ENCODE data around the gene RPP14. TPM values are rescaled to one million over a fixed set of nuclear protein-coding genes. Genes with fewer than 3 reads are reported as not detected.
A peak's percentile ranks its signal among the peaks of the same experiment; 100 is the strongest.
"Not testable (repeated sequence)": the region's sequence is repeated elsewhere in the genome, so short reads cannot be mapped to it uniquely, and the experiment has no call there.

Gene RPP14
- total RNA-seq, 1 experiment from 2014 or later: 7.6 TPM

- peak overlapping the region; percentile 3 for H3K4me2 ChIP-seq (ENCODE audit: low read depth, low read length, poor library complexity, severe bottlenecking)
- H3K4me1 ChIP-seq (ENCODE audit: low read length): peaks cover 80% of the 10 kb centered on the region
- H3K9me2 ChIP-seq (replicated peaks; ENCODE audit: insufficient read depth, low read length): no peaks in the 10 kb centered on the region
- no peaks in the 10 kb centered on the region for H3K9me3 ChIP-seq (ENCODE audit: low read length)
- no peak overlapping the region for H3K4me3 ChIP-seq (ENCODE audit: low read length)
- peaks cover 51% of the 10 kb centered on the region for H3K36me3 ChIP-seq (ENCODE audit: insufficient read depth, low read length)
- DNase-seq: no peak
- peak overlapping the region; percentile 42 for H3K9ac ChIP-seq (ENCODE audit: low read length)
- H2AFZ ChIP-seq (ENCODE audit: low read length): no peak overlapping the region
- H3K27me3 ChIP-seq (ENCODE audit: low read length): no peaks in the 10 kb centered on the region
- H3K27ac ChIP-seq (ENCODE audit: low read length): peak overlapping the region; percentile 100
- H3K79me2 ChIP-seq (ENCODE audit: low read length): peaks cover 95% of the 10 kb centered on the region
- no peaks in the 10 kb centered on the region for H4K20me1 ChIP-seq (ENCODE audit: insufficient read depth, low read depth, low read length)
These were observed 30.3 kb downstream of the RPP14 start for GRCh38 chr3:58336135-58336882.

GRCh38 chr3:58337190-58337589, 31.1 kb downstream of the RPP14 start:
- H3K9me2 ChIP-seq (replicated peaks; ENCODE audit: insufficient read depth, low read length): no peaks in the 10 kb centered on the region
- H3K9ac ChIP-seq (ENCODE audit: low read length): no peak overlapping the region
- H2AFZ ChIP-seq (ENCODE audit: low read length): no peak overlapping the region
- H3K79me2 ChIP-seq (ENCODE audit: low read length): peaks cover 97% of the 10 kb centered on the region
- H3K27me3 ChIP-seq (ENCODE audit: low read length): no peaks in the 10 kb centered on the region
- H4K20me1 ChIP-seq (ENCODE audit: insufficient read depth, low read depth, low read length): no peaks in the 10 kb centered on the region
- H3K27ac ChIP-seq (ENCODE audit: low read length): peak overlapping the region; percentile 100
- no peak overlapping the region for H3K4me3 ChIP-seq (ENCODE audit: low read length)
- H3K36me3 ChIP-seq (ENCODE audit: insufficient read depth, low read length): peaks cover 55% of the 10 kb centered on the region
- H3K4me1 ChIP-seq (ENCODE audit: low read length): peaks cover 80% of the 10 kb centered on the region
- H3K4me2 ChIP-seq (ENCODE audit: low read depth, low read length, poor library complexity, severe bottlenecking): peak overlapping the region; percentile 61
- DNase-seq: no peak
- H3K9me3 ChIP-seq (ENCODE audit: low read length): no peaks in the 10 kb centered on the region

GRCh38 chr3:58339146-58339545, 33.1 kb downstream of the RPP14 start:
- not testable (repeated sequence) for DNase-seq; H4K20me1 ChIP-seq (ENCODE audit: insufficient read depth, low read depth, low read length); H3K9me2 ChIP-seq (replicated peaks; ENCODE audit: insufficient read depth, low read length); H2AFZ ChIP-seq (ENCODE audit: low read length); H3K4me3 ChIP-seq (ENCODE audit: low read length); H3K27me3 ChIP-seq (ENCODE audit: low read length); H3K9me3 ChIP-seq (ENCODE audit: low read length)
- H3K4me2 ChIP-seq (ENCODE audit: low read depth, low read length, poor library complexity, severe bottlenecking): peak overlapping the region; percentile 61
- peak overlapping the region; percentile 29 for H3K9ac ChIP-seq (ENCODE audit: low read length)
- peaks cover 98% of the 10 kb centered on the region for H3K79me2 ChIP-seq (ENCODE audit: low read length)
- H3K27ac ChIP-seq (ENCODE audit: low read length): peak overlapping the region; percentile 100
- H3K4me1 ChIP-seq (ENCODE audit: low read length): peaks cover 95% of the 10 kb centered on the region
- H3K36me3 ChIP-seq (ENCODE audit: insufficient read depth, low read length): peaks cover 65% of the 10 kb centered on the region

- peak overlapping the region; percentile 100 for H3K27ac ChIP-seq (ENCODE audit: low read length)
- peaks cover 95% of the 10 kb centered on the region for H3K4me1 ChIP-seq (ENCODE audit: low read length)
- peaks cover 97% of the 10 kb centered on the region for H3K79me2 ChIP-seq (ENCODE audit: low read length)
These were observed 34.7 kb downstream of the RPP14 start for GRCh38 chr3:58340594-58341244.

GRCh38 chr3:58341376-58341775, 35.3 kb downstream of the RPP14 start:
- H2AFZ ChIP-seq (ENCODE audit: low read length): no peak overlapping the region
- H3K9ac ChIP-seq (ENCODE audit: low read length): 0 out of 2 replicates have a peak overlapping the region, but pooled peaks have one; percentile 2
- H3K79me2 ChIP-seq (ENCODE audit: low read length): peaks cover 97% of the 10 kb centered on the region
- H3K9me2 ChIP-seq (replicated peaks; ENCODE audit: insufficient read depth, low read length): no peaks in the 10 kb centered on the region
- peaks cover 96% of the 10 kb centered on the region for H3K4me1 ChIP-seq (ENCODE audit: low read length)
- H4K20me1 ChIP-seq (ENCODE audit: insufficient read depth, low read depth, low read length): no peaks in the 10 kb centered on the region; the same call in 1 of the 2 replicates
- peak overlapping the region; percentile 7 for H3K4me2 ChIP-seq (ENCODE audit: low read depth, low read length, poor library complexity, severe bottlenecking)
- H3K36me3 ChIP-seq (ENCODE audit: insufficient read depth, low read length): peaks cover 64% of the 10 kb centered on the region
- no peaks in the 10 kb centered on the region for H3K9me3 ChIP-seq (ENCODE audit: low read length)
- no peak overlapping the region for H3K4me3 ChIP-seq (ENCODE audit: low read length)
- peak overlapping the region; percentile 100 for H3K27ac ChIP-seq (ENCODE audit: low read length)
- H3K27me3 ChIP-seq (ENCODE audit: low read length): no peaks in the 10 kb centered on the region
- DNase-seq: no peak

More at GRCh38 chr3:58340594-58341244, 34.7 kb downstream of the RPP14 start:
- H3K9ac ChIP-seq (ENCODE audit: low read length): peak overlapping the region; percentile 16; the same call in 1 of the 2 replicates
- H3K4me2 ChIP-seq (ENCODE audit: low read depth, low read length, poor library complexity, severe bottlenecking): peak overlapping the region; percentile 7
- no peaks in the 10 kb centered on the region; the same call in 1 of the 2 replicates for H4K20me1 ChIP-seq (ENCODE audit: insufficient read depth, low read depth, low read length)
- H2AFZ ChIP-seq (ENCODE audit: low read length): no peak overlapping the region
- DNase-seq: no peak
- H3K27me3 ChIP-seq (ENCODE audit: low read length): no peaks in the 10 kb centered on the region
- peaks cover 67% of the 10 kb centered on the region for H3K36me3 ChIP-seq (ENCODE audit: insufficient read depth, low read length)
- no peaks in the 10 kb centered on the region for H3K9me2 ChIP-seq (replicated peaks; ENCODE audit: insufficient read depth, low read length)
- no peaks in the 10 kb centered on the region for H3K9me3 ChIP-seq (ENCODE audit: low read length)
- H3K4me3 ChIP-seq (ENCODE audit: low read length): no peak overlapping the region

- Histone ChIP-seq H3K27me3 (ENCODE audit: low read length) (no peaks in the 10 kb centered on the region), H3K9me3 (ENCODE audit: low read length) (no peaks in the 10 kb centered on the region), H3K4me1 (ENCODE audit: low read length) (peaks cover 98% of the 10 kb centered on the region), H3K27ac (ENCODE audit: low read length) (peak overlapping the region; percentile 100), H3K79me2 (ENCODE audit: low read length) (peaks cover 93% of the 10 kb centered on the region), H2AFZ (ENCODE audit: low read length) (no peak overlapping the region), H3K36me3 (ENCODE audit: insufficient read depth, low read length) (peaks cover 51% of the 10 kb centered on the region), H3K9me2 (replicated peaks; ENCODE audit: insufficient read depth, low read length) (no peaks in the 10 kb centered on the region), H3K4me3 (ENCODE audit: low read length) (no peak overlapping the region), H3K9ac (ENCODE audit: low read length) (peak overlapping the region; percentile 35; the same call in 1 of the 2 replicates), H4K20me1 (ENCODE audit: insufficient read depth, low read depth, low read length) (no peaks in the 10 kb centered on the region; the same call in 1 of the 2 replicates), H3K4me2 (ENCODE audit: low read depth, low read length, poor library complexity, severe bottlenecking) (peak overlapping the region; percentile 53)
- no peak for DNase-seq
These were observed 36.6 kb downstream of the RPP14 start for GRCh38 chr3:58342676-58343075.

- Histone ChIP-seq H3K4me1 (ENCODE audit: low read length) (peaks cover 97% of the 10 kb centered on the region), H4K20me1 (ENCODE audit: insufficient read depth, low read depth, low read length) (no peaks in the 10 kb centered on the region; the same call in 1 of the 2 replicates), H3K36me3 (ENCODE audit: insufficient read depth, low read length) (peaks cover 34% of the 10 kb centered on the region), H3K4me2 (ENCODE audit: low read depth, low read length, poor library complexity, severe bottlenecking) (peak overlapping the region; percentile 53), H3K4me3 (ENCODE audit: low read length) (no peak overlapping the region), H3K9ac (ENCODE audit: low read length) (0 out of 2 replicates have a peak overlapping the region, but pooled peaks have one; percentile 18), H3K27ac (ENCODE audit: low read length) (peak overlapping the region; percentile 100), H2AFZ (ENCODE audit: low read length) (no peak overlapping the region), H3K79me2 (ENCODE audit: low read length) (peaks cover 73% of the 10 kb centered on the region), H3K27me3 (ENCODE audit: low read length) (no peaks in the 10 kb centered on the region), H3K9me2 (replicated peaks; ENCODE audit: insufficient read depth, low read length) (no peaks in the 10 kb centered on the region), H3K9me3 (ENCODE audit: low read length) (no peaks in the 10 kb centered on the region)
- no peak for DNase-seq
These were observed 39.4 kb downstream of the RPP14 start for GRCh38 chr3:58345457-58345856.

- Histone ChIP-seq H3K4me3 (ENCODE audit: low read length) (no peak overlapping the region), H3K9me3 (ENCODE audit: low read length) (no peaks in the 10 kb centered on the region), H2AFZ (ENCODE audit: low read length) (no peak overlapping the region), H3K36me3 (ENCODE audit: insufficient read depth, low read length) (peaks cover 29% of the 10 kb centered on the region), H3K9ac (ENCODE audit: low read length) (peak overlapping the region; percentile 18; the same call in 1 of the 2 replicates), H3K27ac (ENCODE audit: low read length) (peak overlapping the region; percentile 100), H3K4me2 (ENCODE audit: low read depth, low read length, poor library complexity, severe bottlenecking) (peak overlapping the region; percentile 53), H4K20me1 (ENCODE audit: insufficient read depth, low read depth, low read length) (no peaks in the 10 kb centered on the region; the same call in 1 of the 2 replicates), H3K79me2 (ENCODE audit: low read length) (peaks cover 71% of the 10 kb centered on the region), H3K9me2 (replicated peaks; ENCODE audit: insufficient read depth, low read length) (no peaks in the 10 kb centered on the region), H3K4me1 (ENCODE audit: low read length) (peaks cover 97% of the 10 kb centered on the region), H3K27me3 (ENCODE audit: low read length) (no peaks in the 10 kb centered on the region)
- no peak for DNase-seq
These were observed 40.3 kb downstream of the RPP14 start for GRCh38 chr3:58346368-58346767.
